ENCODE data around the gene PDE1C.

Gene PDE1C

GRCh38 chr7:32061346-32061745, 8.9 kb downstream of the PDE1C start:
- no peak for DNase-seq (ENCODE audit: low read depth)
- no peak overlapping the region for H3K4me3 ChIP-seq (ENCODE audit: low read depth, low read length)
- TF ChIP-seq POLR2A (IDR thresholded peaks at IDR 0.05; ENCODE audit: extremely low read depth, insufficient read length) = no peak
- TF ChIP-seq MAX (IDR thresholded peaks at IDR 0.05; ENCODE audit: low read depth, low read length) = no peak
- no peak for TF ChIP-seq MYC (IDR thresholded peaks at IDR 0.05; ENCODE audit: low read depth, low read length)
- TF ChIP-seq CTCF (IDR thresholded peaks at IDR 0.05; ENCODE audit: low read depth, low read length) = no peak

DNA sequence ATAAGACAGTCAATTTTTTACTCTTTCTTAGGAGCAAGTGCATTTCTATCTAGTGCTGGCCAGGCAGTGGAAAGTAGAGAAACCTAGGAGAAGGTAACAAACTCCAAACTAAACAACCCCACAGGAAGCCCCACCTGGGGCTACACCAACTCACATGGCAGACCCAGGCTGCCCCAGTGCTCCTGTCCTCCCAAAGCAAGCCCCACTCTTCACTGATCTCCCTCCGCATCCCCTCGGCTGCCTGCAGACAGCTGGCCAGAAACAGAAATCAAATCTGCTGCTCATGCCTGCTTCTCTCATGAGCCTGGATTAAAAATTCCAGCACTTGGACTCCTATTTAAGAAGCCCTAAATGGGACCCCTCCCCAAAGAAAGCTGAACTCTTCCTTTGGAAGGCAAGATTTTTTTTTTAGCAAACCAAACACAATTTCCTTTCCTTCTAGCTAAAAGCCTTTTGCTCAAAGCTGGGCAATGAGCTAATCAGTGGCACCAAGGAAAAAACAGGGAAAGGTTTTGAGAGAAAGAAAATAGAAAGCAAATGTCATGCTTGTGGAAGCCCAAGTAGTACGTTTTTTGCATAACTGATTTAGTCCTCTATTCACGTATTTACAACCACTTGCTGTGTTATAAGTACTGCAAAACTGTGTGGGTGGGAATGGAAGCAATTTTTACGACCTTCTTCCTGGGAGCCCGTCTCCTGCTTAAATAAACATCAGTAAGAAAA, 10.8 kb downstream of the PDE1C start:
- H3K4me3 ChIP-seq (ENCODE audit: low read depth, low read length) = no peak overlapping the region
- DNase-seq (ENCODE audit: low read depth) = no peak
- TF ChIP-seq POLR2A (IDR thresholded peaks at IDR 0.05; ENCODE audit: extremely low read depth, insufficient read length) (no peak), MYC (IDR thresholded peaks at IDR 0.05; ENCODE audit: low read depth, low read length) (no peak), MAX (IDR thresholded peaks at IDR 0.05; ENCODE audit: low read depth, low read length) (no peak), CTCF (IDR thresholded peaks at IDR 0.05; ENCODE audit: low read depth, low read length) (no peak)

DNA sequence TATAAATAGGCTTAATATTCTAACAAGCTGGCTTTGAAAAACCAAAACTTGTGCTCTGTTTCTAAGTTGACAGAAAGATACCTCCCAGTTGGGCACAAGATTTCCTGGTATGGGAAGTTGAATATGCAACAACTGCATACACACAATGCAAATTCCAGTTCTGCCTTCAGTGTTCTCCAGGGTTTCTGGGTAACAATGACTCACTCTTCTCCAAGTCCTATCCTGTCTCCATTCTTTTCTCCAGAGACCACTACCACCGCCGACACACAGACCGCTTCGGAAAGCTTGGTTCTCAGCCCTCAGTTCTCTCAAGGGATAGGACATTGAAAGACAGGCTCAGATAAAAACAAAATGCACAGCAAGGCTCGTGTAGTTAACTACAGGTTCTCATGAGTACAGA, 12.2 kb downstream of the PDE1C start:
- H3K4me3 ChIP-seq (ENCODE audit: low read depth, low read length) = no peak overlapping the region
- TF ChIP-seq POLR2A (IDR thresholded peaks at IDR 0.05; ENCODE audit: extremely low read depth, insufficient read length) (no peak), CTCF (IDR thresholded peaks at IDR 0.05; ENCODE audit: low read depth, low read length) (no peak), MYC (IDR thresholded peaks at IDR 0.05; ENCODE audit: low read depth, low read length) (no peak), MAX (IDR thresholded peaks at IDR 0.05; ENCODE audit: low read depth, low read length) (no peak)
- DNase-seq (ENCODE audit: low read depth) = no peak

DNA sequence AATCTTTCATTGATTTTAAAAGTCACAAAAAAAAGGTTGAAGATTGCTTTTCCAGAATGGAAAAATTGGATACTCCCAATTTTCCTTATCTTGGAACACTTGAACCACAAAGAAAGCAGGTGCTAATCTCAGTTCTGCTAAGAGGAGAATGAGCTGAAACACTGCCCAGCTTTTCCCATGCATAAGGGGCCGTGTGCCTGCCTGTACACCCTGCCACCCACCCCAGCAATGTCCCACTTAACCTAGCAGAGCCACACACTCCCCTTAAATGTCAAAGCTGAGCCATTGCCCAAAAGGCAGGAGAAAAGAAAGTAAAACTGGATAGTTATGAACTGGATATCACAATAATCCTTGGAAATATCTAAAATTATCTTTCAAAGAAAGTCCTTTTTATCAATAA, 13.4 kb downstream of the PDE1C start:
- no peak for DNase-seq (ENCODE audit: low read depth)
- no peak overlapping the region for H3K4me3 ChIP-seq (ENCODE audit: low read depth, low read length)
- TF ChIP-seq MAX (IDR thresholded peaks at IDR 0.05; ENCODE audit: low read depth, low read length) (no peak), POLR2A (IDR thresholded peaks at IDR 0.05; ENCODE audit: extremely low read depth, insufficient read length) (no peak), MYC (IDR thresholded peaks at IDR 0.05; ENCODE audit: low read depth, low read length) (no peak), CTCF (IDR thresholded peaks at IDR 0.05; ENCODE audit: low read depth, low read length) (no peak)

DNA sequence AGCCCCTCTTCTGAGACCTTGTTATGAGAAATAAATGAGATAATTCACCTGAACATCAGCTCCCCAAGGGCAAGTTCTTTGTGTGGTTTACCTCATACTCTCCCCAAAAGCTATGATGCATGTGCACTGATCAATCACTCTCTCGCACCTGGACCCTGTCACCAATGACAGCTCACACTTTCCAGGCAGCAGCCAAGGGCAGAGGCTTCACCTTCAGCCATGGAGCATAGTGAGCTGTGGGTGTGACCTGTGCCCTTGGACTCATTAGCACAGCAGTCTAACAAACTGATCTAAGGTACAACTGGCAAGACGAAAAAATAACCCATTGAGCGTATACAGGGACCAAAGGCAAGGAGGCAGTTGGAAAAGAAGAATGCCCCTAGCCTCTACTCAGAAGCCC, 17.0 kb downstream of the PDE1C start:
- no peak for DNase-seq (ENCODE audit: low read depth)
- TF ChIP-seq CTCF (IDR thresholded peaks at IDR 0.05; ENCODE audit: low read depth, low read length) = no peak
- TF ChIP-seq POLR2A (IDR thresholded peaks at IDR 0.05; ENCODE audit: extremely low read depth, insufficient read length) = no peak
- no peak for TF ChIP-seq MYC (IDR thresholded peaks at IDR 0.05; ENCODE audit: low read depth, low read length)
- no peak for TF ChIP-seq MAX (IDR thresholded peaks at IDR 0.05; ENCODE audit: low read depth, low read length)
- H3K4me3 ChIP-seq (ENCODE audit: low read depth, low read length) = no peak overlapping the region

All from NB4 (cell line).